HepG2 (cell line): ENCODE data around the gene ATN1. TPM values are rescaled to one million over a fixed set of nuclear protein-coding genes. Genes with fewer than 3 reads are reported as not detected.
A peak's percentile ranks its signal among the peaks of the same experiment; 100 is the strongest.
"Not testable (repeated sequence)": the region's sequence is repeated elsewhere in the genome, so short reads cannot be mapped to it uniquely, and the experiment has no call there.

Experiments used
- ATAC-seq: fragments of 200-7000 bp; cut with Tn5 transposase; 3 replicates; pipeline ENCODE4 v1.9.1; 2020; ENCODE audit warnings: mild to moderate bottlenecking, moderate library complexity
- BruUV-seq: library from RNA; stranded (reverse); fragments of 400-500 nt; replicated peaks from 2 replicates; lab custom pipeline; 2021; lab: Mats Ljungman, UMichigan
- CTCF ChIA-PET: fragments of 300-600 bp; formaldehyde crosslinking; extraction: SDS; loops from one replicate; lab custom pipeline; 2021; ENCODE audit warnings: low total read pairs, inconsistent platforms, low intra/inter-chr PET ratio; lab: Yijun Ruan, JAX
- POLR2A ChIA-PET: fragments of 350-600 bp; sonication (Branson Sonifier 250); formaldehyde crosslinking; loops from one replicate; lab custom pipeline; 2020; ENCODE audit warnings: antibody characterized with exemption, inconsistent platforms; lab: Yijun Ruan, JAX
- DNase-seq: peaks from one replicate; pipeline ENCODE4 v3.0.0-alpha.2; 2015; ENCODE audit warnings: low spot score
- FAIRE-seq: peaks from 3 replicates; lab custom pipeline; 2011; peaks lifted over from hg19 to GRCh38; lab: Jason Lieb, UNC
- H2AFZ ChIP-seq: one replicate; pipeline ENCODE4 v1.6.1; 2011; ENCODE audit warnings: low read length, inconsistent platforms
- H3K27ac ChIP-seq: fragments of 300-600 bp; 3 replicates; pipeline ENCODE4 v1.8.0; 2011; ENCODE audit warnings: mixed run types, mild to moderate bottlenecking, mixed read lengths, low read length, inconsistent platforms; ENCODE audit not compliant: insufficient read depth; ENCODE audit errors: extremely low read length
- H3K27me3 ChIP-seq, 2 experiments: fragments of 200-600 bp in 1 of 2; 2 replicates in 1 of 2; 3 replicates in 1 of 2; pipeline versions ENCODE4 v1.6.0 to v1.8.0; 2011; ENCODE audit warnings: low read length in 2 of 2, mild to moderate bottlenecking in 2 of 2, moderate library complexity in 2 of 2, inconsistent platforms in 1 of 2; ENCODE audit not compliant: insufficient read depth in 2 of 2, control insufficient read depth in 1 of 2
- H3K36me3 ChIP-seq, 2 experiments: fragments of 200-600 bp in 1 of 2; replicated peaks in 1 of 2; 2 replicates in 1 of 2; 3 replicates in 1 of 2; pipeline versions ENCODE4 v1.5.1 to v1.8.0; 2011; ENCODE audit warnings: low read length in 2 of 2, inconsistent platforms in 1 of 2; ENCODE audit not compliant: insufficient read depth in 2 of 2, control insufficient read depth in 1 of 2
- H3K4me1 ChIP-seq: 2 replicates; pipeline ENCODE4 v1.5.1; 2012; ENCODE audit warnings: low read length, inconsistent platforms; ENCODE audit not compliant: insufficient read depth
- H3K4me2 ChIP-seq: 2 replicates; pipeline ENCODE4 v1.6.0; 2011; ENCODE audit warnings: low read depth, low read length, inconsistent platforms
- H3K4me3 ChIP-seq, 3 experiments: fragments of 200-600 bp in 1 of 3; sonication (generic), shearing (Covaris generic) in 1 of 3; replicated peaks in 1 of 3; 2 replicates each; pipeline ENCODE4 v1.5.1; 2011 to 2016; ENCODE audit warnings: low read length in 3 of 3, inconsistent platforms in 2 of 3, low read depth in 2 of 3, mild to moderate bottlenecking in 2 of 3, control low read depth in 1 of 3, mixed read lengths in 1 of 3; ENCODE audit not compliant: insufficient read depth in 1 of 3
- H3K79me2 ChIP-seq: one replicate; pipeline ENCODE4 v1.6.1; 2011; ENCODE audit warnings: low read length, inconsistent platforms; ENCODE audit not compliant: insufficient read depth
- H3K9ac ChIP-seq: 2 replicates; pipeline ENCODE4 v1.6.0; 2011; ENCODE audit warnings: mild to moderate bottlenecking, low read depth, low read length, inconsistent platforms; ENCODE audit not compliant: insufficient read depth
- H3K9me3 ChIP-seq: 2 replicates; pipeline ENCODE4 v1.5.1; 2012; ENCODE audit warnings: mild to moderate bottlenecking, low read length
- H4K20me1 ChIP-seq: 2 replicates; pipeline ENCODE4 v1.6.0; 2011; ENCODE audit warnings: inconsistent platforms, mild to moderate bottlenecking, low read length, moderate library complexity; ENCODE audit not compliant: insufficient read depth
- MTA1 ChIP-seq: sonication (generic); formaldehyde crosslinking; IDR thresholded peaks from 2 replicates; pipeline ENCODE4 v1.4.0; 2020; ENCODE audit warnings: missing genetic modification reagents, mild to moderate bottlenecking, borderline replicate concordance
- POLR2A ChIP-seq, 2 experiments: IDR thresholded peaks; 2 replicates each; pipeline ENCODE4 v1.6.1; 2011; ENCODE audit warnings: low read depth in 2 of 2, low read length in 2 of 2, mild to moderate bottlenecking in 1 of 2, moderate library complexity in 1 of 2; ENCODE audit not compliant: insufficient read depth in 1 of 2
- WGBS: methylation state at CpG from one replicate; pipeline ENCODE4 v1.1.6; 2017; ENCODE audit warnings: low lambda C conversion rate; 5-methylcytosine and 5-hydroxymethylcytosine counted together
- in situ Hi-C: cut with HindIII; loops from 2 replicates; pipeline ENCODE4 v1.10.0; 2017; ENCODE audit warnings: low pct_unique_long_range_greater_than_20kb; ENCODE audit not compliant: extremely low pct_ligation_motif_present
- intact Hi-C: fragments of 100-400 bp; cut with micrococcal nuclease; formaldehyde crosslinking; loops from one replicate; pipeline ENCODE4 v1.10.0; 2022; ENCODE audit not compliant: unreplicated experiment
- polyA plus RNA-seq, 8 experiments: library from polyadenylated mRNA; depleted of rRNA in 3 of 8; stranded (reverse) in 7 of 8; unstranded in 1 of 8; fragments of >200 nt; fragmentation: Illumina TruSeq in 4 of 8; extraction: Trizol in 4 of 8; gene quantifications; 2 replicates each; pipeline versions ENCODE4 v1.2.1 to v1.2.3, GENCODE V29; 2011 to 2016; ENCODE audit warnings: low read depth in 4 of 8, missing spikeins in 1 of 8, mixed read lengths in 1 of 8; ENCODE audit not compliant: insufficient read depth in 1 of 8
- total RNA-seq, 5 experiments: library from RNA; depleted of rRNA; stranded (reverse); fragments of >200 nt; fragmentation: Illumina TruSeq; extraction: Trizol; gene quantifications; 2 replicates each; pipeline ENCODE4 v1.2.3, GENCODE V29; 2016; ENCODE audit warnings: low read depth in 1 of 5

ATN1 gene
- total and polyA plus RNA-seq, 2 of the 13 experiments (the other 11 are each of a cell fraction or from before 2014, with no cell fraction given), result 2.1 to 8.6 TPM

GRCh38 chr12:6905414-6906040 is 22.2 kb upstream of the ATN1 start:
- ChIA-PET POLR2A (interaction anchor here (0.9 to 2.2 kb wide), 6 partner anchors 8 to 202 kb away, joined by 3 to 10 read pairs (median 5); partner anchors contain the start of genes ENO2, SPSB2, TPI1 and USP5), CTCF (no interaction called here)
- DNase-seq (no peak), ATAC-seq (no peak), FAIRE-seq (no peak)
- BruUV-seq, result no TSS peak
- Histone ChIP-seq H3K9me3 (no peaks in the 10 kb centered on the region), H3K4me1 (peaks cover 50% of the 10 kb centered on the region), H3K4me3 (peak overlapping the region; percentile 78 to 88 (median 83); a peak in 4 of 6 replicates), H3K27me3 (no peaks in the 10 kb centered on the region), H4K20me1 (no peaks in the 10 kb centered on the region), H3K79me2 (no peaks in the 10 kb centered on the region), H3K9ac (peak overlapping the region; percentile 81), H3K36me3 (no peaks in the 10 kb centered on the region), H3K4me2 (peak overlapping the region; percentile 96), H3K27ac (peak overlapping the region; percentile 69), H2AFZ (no peak overlapping the region)
- TF ChIP-seq MTA1 (CRISPR knock-in tag) (no peak), POLR2A (IDR thresholded peaks at IDR 0.05; ENCODE audit: insufficient read depth in 1 of 2, low read depth in 2 of 2, low read length in 2 of 2) (0 out of 4 replicates have a peak, but pooled peaks of 1 of the 2 experiments have one; percentile 1)
- 57% methylated on average over 5 of the region's 5 CpGs for WGBS
- intact Hi-C loops, result no loop called here
- in situ Hi-C loops, result no loop called here

GRCh38 chr12:6908141-6908540 is 19.6 kb upstream of the ATN1 start:
- H3K9ac ChIP-seq, intact Hi-C loops, DNase-seq, H3K79me2 ChIP-seq, ATAC-seq, H3K27ac ChIP-seq, H2AFZ ChIP-seq, H3K4me2 ChIP-seq, BruUV-seq, H3K9me3 ChIP-seq, H4K20me1 ChIP-seq, H3K36me3 ChIP-seq, H3K27me3 ChIP-seq, CTCF ChIA-PET, in situ Hi-C loops, H3K4me3 ChIP-seq, FAIRE-seq: not testable (repeated sequence)
- peaks cover 49% of the 10 kb centered on the region for H3K4me1 ChIP-seq
- 95% methylated on average over 11 of the region's 11 CpGs for WGBS
- POLR2A ChIA-PET, result interaction anchor here (1.4 kb wide), 1 partner anchor 40 kb away, joined by 3 read pairs; no protein-coding TSS in a partner anchor
